Measurements from ENCODE around the gene CCNY.

GRCh38 chr10:35351021-35351420 is 14.7 kb downstream of the CCNY start:
- TF ChIP-seq CTCF (IDR thresholded peaks at IDR 0.05; ENCODE audit: insufficient read depth, low read depth, low read length), result no peak
- TF ChIP-seq EZH2 (IDR thresholded peaks at IDR 0.05; ENCODE audit: insufficient read depth, low read length), result no peak

Data from astrocyte (in vitro differentiated cells and primary cell).